ENCODE measurements around the gene IFI30. TPM values are rescaled to one million over a fixed set of nuclear protein-coding genes. Genes with fewer than 3 reads are reported as not detected.

The IFI30 gene
- total and polyA plus RNA-seq, 2 donors (not counting 3 experiments of a cell fraction or from before 2014, with no cell fraction given) = 1.1 to 1.6 TPM

GRCh38 chr19:18173054-18173571 lies 500 bp upstream of the IFI30 start:
- ChIA-PET POLR2A (no interaction called here), CTCF (interaction anchor here (1.3 kb wide), 1 partner anchor 60 kb away, joined by 6 read pairs; no protein-coding TSS in a partner anchor)
- no peaks in the 10 kb centered on the region for H3K9me1 ChIP-seq (replicated peaks; ENCODE audit: control insufficient read depth, extremely low read depth, insufficient read depth, low read length)

More at GRCh38 chr19:18173054-18173571, 500 bp upstream of the IFI30 start:
- H3K27ac ChIP-seq (ENCODE audit: insufficient read depth, low read depth, low read length) = no peak overlapping the region
- no TSS peak for BruUV-seq (replicated peaks)
- intact Hi-C loops (cut with micrococcal nuclease) (no loop called here), dilution Hi-C loops (cut with MboI; ENCODE audit: extremely low pct_ligation_motif_present, low sequenced_read_pairs) (no loop called here)
- H3K4me2 ChIP-seq (ENCODE audit: insufficient read depth, low read length) = peak overlapping the region; percentile 66
- H3K4me3 ChIP-seq (replicated peaks in 1 of 3; ENCODE audit: insufficient read depth in 1 of 3, low read depth in 1 of 3, low read length in 3 of 3) = no peak overlapping the region
- H3K9ac ChIP-seq (replicated peaks; ENCODE audit: extremely low read depth, insufficient read depth, low read length) = no peak overlapping the region
- no peaks in the 10 kb centered on the region for H3K79me2 ChIP-seq (ENCODE audit: control insufficient read depth, insufficient read depth, low read length)
- FAIRE-seq (no peak), DNase-seq (ENCODE audit: low read depth, low spot score) (no peak)
- no peaks in the 10 kb centered on the region for H3K9me3 ChIP-seq (replicated peaks; ENCODE audit: control insufficient read depth, insufficient read depth, low read length)
- no peak for TF ChIP-seq MYC (IDR thresholded peaks at IDR 0.05; ENCODE audit: low read depth, low read length)
- TF ChIP-seq EZH2 (IDR thresholded peaks at IDR 0.05; ENCODE audit: borderline replicate concordance, low read depth, low read length, severe bottlenecking) = no peak
- TF ChIP-seq POLR2A (IDR thresholded peaks at IDR 0.05; ENCODE audit: low read depth, low read length) = no peak
- TF ChIP-seq, protein P1, sequence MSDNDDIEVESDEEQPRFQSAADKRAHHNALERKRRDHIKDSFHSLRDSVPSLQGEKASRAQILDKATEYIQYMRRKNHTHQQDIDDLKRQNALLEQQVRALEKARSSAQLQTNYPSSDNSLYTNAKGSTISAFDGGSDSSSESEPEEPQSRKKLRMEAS (IDR thresholded peaks at IDR 0.05; ENCODE audit: insufficient read depth, insufficient read length) = no peak
- no peak for TF ChIP-seq GATA2 (IDR thresholded peaks at IDR 0.05; ENCODE audit: insufficient read depth, insufficient read length, low read depth, low read length)
- TF ChIP-seq FOS (IDR thresholded peaks at IDR 0.05; ENCODE audit: borderline replicate concordance, insufficient read depth, low read length) = no peak
- TF ChIP-seq CTCF (IDR thresholded peaks at IDR 0.05; ENCODE audit: extremely low read depth in 1 of 2, insufficient read depth in 1 of 2, low read depth in 1 of 2, low read length in 2 of 2) = no peak
- peaks cover 0 to 2% of the 10 kb centered on the region in 2 experiments for H3K27me3 ChIP-seq (ENCODE audit: control insufficient read depth in 2 of 2, insufficient read depth in 2 of 2, low read length in 2 of 2)
- no peaks in the 10 kb centered on the region for H4K20me1 ChIP-seq (replicated peaks; ENCODE audit: control insufficient read depth, extremely low read depth, insufficient read depth, low read length)
- peak overlapping the region; percentile 94 for H2AFZ ChIP-seq (ENCODE audit: low read depth, low read length)
- peaks cover 3% of the 10 kb centered on the region for H3K4me1 ChIP-seq (ENCODE audit: control insufficient read depth, extremely low read depth, insufficient read depth, low read length)
- peaks cover 2 to 7% of the 10 kb centered on the region in 2 experiments for H3K36me3 ChIP-seq (ENCODE audit: control insufficient read depth in 2 of 2, extremely low read depth in 1 of 2, insufficient read depth in 2 of 2, low read length in 2 of 2)

All from endothelial cell of umbilical vein (primary cell).